ENCODE results near the gene IGF2R.

DNA sequence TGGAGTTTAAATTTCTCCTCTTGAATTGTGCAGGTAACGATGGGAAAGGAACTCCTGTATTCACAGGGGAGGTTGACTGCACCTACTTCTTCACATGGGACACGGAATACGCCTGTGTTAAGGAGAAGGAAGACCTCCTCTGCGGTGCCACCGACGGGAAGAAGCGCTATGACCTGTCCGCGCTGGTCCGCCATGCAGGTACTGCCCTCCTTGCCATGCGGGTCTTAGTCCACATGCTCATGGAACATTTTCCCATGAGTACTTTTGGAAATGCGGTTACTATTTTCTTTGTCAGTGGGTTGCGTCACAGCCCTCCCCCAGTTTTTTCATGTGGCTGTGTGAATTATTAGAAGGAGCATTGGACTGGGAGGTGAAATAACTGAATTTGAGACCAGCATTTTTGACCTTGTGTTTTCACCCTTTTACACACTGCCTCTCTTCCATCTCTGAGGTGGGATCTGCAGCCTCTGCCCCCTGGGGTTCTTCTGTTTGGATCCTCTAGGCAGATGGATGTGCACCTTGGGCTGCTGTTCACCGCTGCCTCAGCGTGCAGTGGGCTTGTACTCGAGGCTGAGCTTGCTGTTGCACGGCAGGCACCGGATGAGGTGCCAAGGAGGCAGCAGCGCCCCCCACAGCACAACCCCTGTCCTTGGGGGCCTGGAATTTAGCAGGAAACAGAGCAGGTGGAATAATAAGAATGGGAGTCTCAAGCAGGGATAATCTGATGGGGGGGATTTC is 71.8 kb downstream of the IGF2R start:
- TF ChIP-seq POLR2A (IDR thresholded peaks at IDR 0.05; ENCODE audit: extremely low read depth, insufficient read length), result no peak
- TF ChIP-seq, protein P1, sequence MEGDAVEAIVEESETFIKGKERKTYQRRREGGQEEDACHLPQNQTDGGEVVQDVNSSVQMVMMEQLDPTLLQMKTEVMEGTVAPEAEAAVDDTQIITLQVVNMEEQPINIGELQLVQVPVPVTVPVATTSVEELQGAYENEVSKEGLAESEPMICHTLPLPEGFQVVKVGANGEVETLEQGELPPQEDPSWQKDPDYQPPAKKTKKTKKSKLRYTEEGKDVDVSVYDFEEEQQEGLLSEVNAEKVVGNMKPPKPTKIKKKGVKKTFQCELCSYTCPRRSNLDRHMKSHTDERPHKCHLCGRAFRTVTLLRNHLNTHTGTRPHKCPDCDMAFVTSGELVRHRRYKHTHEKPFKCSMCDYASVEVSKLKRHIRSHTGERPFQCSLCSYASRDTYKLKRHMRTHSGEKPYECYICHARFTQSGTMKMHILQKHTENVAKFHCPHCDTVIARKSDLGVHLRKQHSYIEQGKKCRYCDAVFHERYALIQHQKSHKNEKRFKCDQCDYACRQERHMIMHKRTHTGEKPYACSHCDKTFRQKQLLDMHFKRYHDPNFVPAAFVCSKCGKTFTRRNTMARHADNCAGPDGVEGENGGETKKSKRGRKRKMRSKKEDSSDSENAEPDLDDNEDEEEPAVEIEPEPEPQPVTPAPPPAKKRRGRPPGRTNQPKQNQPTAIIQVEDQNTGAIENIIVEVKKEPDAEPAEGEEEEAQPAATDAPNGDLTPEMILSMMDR (IDR thresholded peaks at IDR 0.05; ENCODE audit: low read depth, low read length), result no peak
